MM.1S (cell line): ENCODE measurements around the gene SPRED3.

Experiments used
- CTCF ChIP-seq: fragments of 300-600 bp; sonication (generic); IDR thresholded peaks from 2 replicates; pipeline ENCODE4 v1.5.1; 2016; ENCODE audit warnings: antibody characterized with exemption, low read length, mixed read lengths
- EZH2 ChIP-seq: fragments of 300-600 bp; sonication (generic); optimal IDR thresholded peaks from 2 replicates; pipeline ENCODE3; 2017; ENCODE audit warnings: low read depth, mild to moderate bottlenecking, antibody characterized with exemption, low read length, mixed read lengths
- EZH2phosphoT487 ChIP-seq: fragments of 300-600 bp; sonication (generic); IDR thresholded peaks from 2 replicates; pipeline ENCODE4 v1.6.1; 2018; ENCODE audit warnings: antibody characterized with exemption, low read length

- TF ChIP-seq CTCF (no peak), EZH2phosphoT487 (no peak), EZH2 (no peak)
Measured at GRCh38 chr19:38340927-38341326, 47.6 kb upstream of the SPRED3 start.
